Right ventricle myocardium inferior (tissue), 1 donor: ENCODE data around the gene TSHZ1. TPM values are rescaled to one million over a fixed set of nuclear protein-coding genes. Genes with fewer than 3 reads are reported as not detected.
A peak's percentile ranks its signal among the peaks of the same experiment; 100 is the strongest.

ENCODE experiments used
- ATAC-seq: fragments of 200-7000 bp; cut with Tn5 transposase; one replicate; pipeline ENCODE4 v1.9.1; 2020; ENCODE audit warnings: mild to moderate bottlenecking, moderate library complexity
- DNase-seq: peaks from one replicate; pipeline ENCODE4 v3.0.0; 2021; ENCODE audit errors: missing footprints
- intact Hi-C: fragments of 100-400 bp; cut with DNase I; formaldehyde crosslinking; loops from one replicate; pipeline ENCODE4 v1.11.0; 2022
- total RNA-seq: library from RNA; stranded (reverse); fragmentation: NEBNext Ultra II Directional; extraction: Animal tissue kit (Norgen Biotek cat#: 25700); gene quantifications from one replicate; pipeline ENCODE4 v1.2.1, GENCODE V29; 2021
- donor health status: DM: no; HTN: yes; CAD: no; lungs with severe emphysema.

TSHZ1 gene
- total RNA-seq, 1 donor from 2014 or later: 23.1 TPM

DNA sequence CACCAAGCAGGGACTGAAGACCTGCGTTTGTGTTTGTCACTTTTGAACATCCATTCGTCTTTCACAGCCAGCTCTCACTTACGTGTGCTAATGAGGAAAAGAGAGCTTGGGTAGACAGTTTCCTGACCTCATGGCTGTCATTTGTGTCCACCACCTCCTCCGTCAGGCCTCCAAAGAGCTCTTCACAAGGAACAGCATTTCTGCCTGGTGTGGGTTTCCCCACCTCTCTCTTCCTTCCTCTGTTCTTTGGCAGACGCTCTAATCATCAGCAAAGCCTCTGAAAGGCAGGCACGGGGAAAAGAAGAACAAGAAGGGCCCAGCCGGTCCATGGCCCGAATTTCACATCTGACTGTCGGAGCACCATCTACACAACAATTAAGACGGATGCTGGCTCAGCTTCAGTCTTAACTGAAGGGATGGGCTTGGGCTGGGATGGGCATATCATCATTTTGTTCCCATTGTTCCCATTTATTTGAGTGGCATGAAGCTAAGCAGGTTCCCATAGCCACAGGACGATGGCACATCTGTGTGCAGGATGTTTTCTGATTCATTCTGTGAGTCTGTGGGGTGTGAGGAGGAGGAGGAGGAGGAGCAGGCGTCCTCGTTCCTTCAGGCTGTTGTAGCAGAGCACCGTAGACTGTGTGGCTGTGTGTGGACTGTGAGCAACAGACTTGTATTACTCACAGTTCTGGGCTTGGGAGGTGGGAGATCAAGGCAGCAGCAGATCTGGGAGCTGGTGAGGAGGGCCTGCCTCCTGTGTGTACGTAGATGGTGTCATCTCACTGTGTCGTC is 66.4 kb downstream of the TSHZ1 start:
- intact Hi-C loops: no loop called here
- ATAC-seq (no peak), DNase-seq (no peak)

- ATAC-seq: no peak
These were observed 67.0 kb downstream of the TSHZ1 start for GRCh38 chr18:75277610-75277928.

GRCh38 chr18:75279381-75279780 is 68.8 kb downstream of the TSHZ1 start:
- ATAC-seq (no peak), DNase-seq (no peak)
- intact Hi-C loops: no loop called here

More at GRCh38 chr18:75277610-75277928, 67.0 kb downstream of the TSHZ1 start:
- no peak for DNase-seq
- intact Hi-C loops: no loop called here

DNA sequence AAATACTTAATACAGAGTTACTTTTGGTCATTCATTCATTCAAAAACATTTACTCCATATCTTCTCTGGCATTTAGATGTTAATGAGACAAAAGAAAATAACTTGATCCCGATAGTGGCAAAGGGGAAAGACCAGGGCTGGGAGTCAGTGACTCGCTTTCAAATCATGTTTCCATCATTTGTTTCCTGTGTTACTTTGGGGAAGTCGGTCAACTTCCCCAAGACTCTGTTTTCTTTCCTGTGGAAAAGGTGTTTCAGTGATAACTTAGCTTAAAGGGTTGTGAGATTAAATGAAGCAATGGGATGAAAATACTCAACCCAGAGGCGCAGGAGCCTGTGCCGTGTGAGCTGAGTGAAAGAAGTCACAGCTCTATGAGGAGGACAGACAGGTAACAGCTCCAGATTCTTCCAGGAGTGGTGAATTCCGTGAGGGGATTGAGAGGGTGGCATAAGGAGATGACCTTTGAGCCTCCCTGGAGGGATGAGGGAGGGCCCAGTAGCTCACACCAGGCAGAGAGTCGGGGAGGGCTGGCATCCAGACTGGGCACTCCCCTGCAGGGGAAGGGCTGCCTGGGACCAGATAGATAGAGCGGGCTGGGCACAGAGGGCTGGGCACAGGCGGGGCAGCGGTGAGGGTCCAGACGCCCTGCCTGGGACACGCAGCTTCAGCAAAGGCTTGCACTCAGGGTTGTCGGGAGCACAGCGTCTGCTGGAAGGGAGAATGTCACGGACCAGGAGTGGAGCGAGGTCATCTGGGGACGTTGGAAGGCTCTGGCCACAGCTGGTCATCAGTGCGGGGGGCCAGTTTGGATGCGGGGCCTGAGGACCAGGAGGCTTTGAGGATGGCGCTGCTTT is 70.1 kb downstream of the TSHZ1 start:
- peak; percentile 41 for DNase-seq
- ATAC-seq: no peak
- intact Hi-C loops: no loop called here

GRCh38 chr18:75282746-75283145 is 72.1 kb downstream of the TSHZ1 start:
- DNase-seq: no peak
- intact Hi-C loops: no loop called here
- ATAC-seq: no peak

- intact Hi-C loops: no loop called here
- no peak for ATAC-seq
- no peak for DNase-seq
These were observed 73.1 kb downstream of the TSHZ1 start for GRCh38 chr18:75283731-75284130.

GRCh38 chr18:75284566-75284965 is 74.0 kb downstream of the TSHZ1 start:
- ATAC-seq (no peak), DNase-seq (no peak)
- intact Hi-C loops: no loop called here

- DNase-seq (no peak), ATAC-seq (no peak)
- intact Hi-C loops: loop anchor here (1.0 kb wide), 1 partner anchor 17 kb away; no protein-coding TSS in a partner anchor
These were observed 75.3 kb downstream of the TSHZ1 start for GRCh38 chr18:75285876-75286275.

- intact Hi-C loops: no loop called here
- ATAC-seq: no peak
- DNase-seq: no peak
These were observed 76.4 kb downstream of the TSHZ1 start for GRCh38 chr18:75287006-75287405.

DNA sequence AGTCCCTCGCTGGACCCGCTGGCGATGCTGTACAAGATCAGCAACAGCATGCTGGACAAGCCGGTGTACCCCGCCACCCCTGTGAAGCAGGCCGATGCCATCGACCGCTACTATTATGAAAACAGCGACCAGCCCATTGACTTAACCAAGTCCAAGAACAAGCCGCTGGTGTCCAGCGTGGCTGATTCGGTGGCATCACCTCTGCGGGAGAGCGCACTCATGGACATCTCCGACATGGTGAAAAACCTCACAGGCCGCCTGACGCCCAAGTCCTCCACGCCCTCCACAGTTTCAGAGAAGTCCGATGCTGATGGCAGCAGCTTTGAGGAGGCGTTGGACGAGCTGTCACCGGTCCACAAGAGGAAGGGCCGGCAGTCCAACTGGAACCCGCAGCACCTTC is 77.1 kb downstream of the TSHZ1 start:
- intact Hi-C loops: no loop called here
- DNase-seq: no peak
- no peak for ATAC-seq

GRCh38 chr18:75289761-75290160 is 79.2 kb downstream of the TSHZ1 start:
- ATAC-seq (no peak), DNase-seq (no peak)
- intact Hi-C loops: no loop called here

DNA sequence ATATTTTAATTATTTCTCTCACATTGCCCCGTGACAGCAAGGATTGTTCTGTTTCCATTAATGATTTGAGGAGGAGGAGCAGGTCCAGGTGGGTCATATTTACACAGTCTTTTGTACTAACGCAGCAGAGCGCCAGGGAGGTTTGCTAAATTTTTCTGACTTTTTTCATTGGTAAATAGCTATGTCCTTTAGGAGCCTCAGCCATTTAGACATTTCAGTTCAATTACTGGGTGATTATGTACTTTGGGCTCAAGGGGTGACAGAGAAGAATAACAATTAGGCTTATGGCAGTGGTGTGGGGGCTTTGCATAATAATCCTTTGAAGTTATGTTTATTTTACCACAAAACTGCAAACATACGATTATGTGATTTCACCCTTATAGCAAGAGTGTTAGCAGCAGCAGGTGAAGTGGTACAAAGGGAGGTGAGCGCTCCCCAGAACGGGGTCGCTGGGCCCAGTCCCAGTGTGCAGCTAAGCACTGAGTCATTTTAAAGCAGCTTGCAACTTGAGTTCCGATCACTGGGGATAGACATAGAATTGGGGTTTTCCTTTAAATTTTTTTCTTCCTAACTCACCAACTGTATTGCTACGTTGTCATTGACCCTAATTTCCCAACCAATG is 80.3 kb downstream of the TSHZ1 start:
- intact Hi-C loops: no loop called here
- DNase-seq: no peak
- no peak for ATAC-seq

GRCh38 chr18:75291460-75291859 is 80.9 kb downstream of the TSHZ1 start:
- intact Hi-C loops: no loop called here
- DNase-seq (no peak), ATAC-seq (no peak)

DNA sequence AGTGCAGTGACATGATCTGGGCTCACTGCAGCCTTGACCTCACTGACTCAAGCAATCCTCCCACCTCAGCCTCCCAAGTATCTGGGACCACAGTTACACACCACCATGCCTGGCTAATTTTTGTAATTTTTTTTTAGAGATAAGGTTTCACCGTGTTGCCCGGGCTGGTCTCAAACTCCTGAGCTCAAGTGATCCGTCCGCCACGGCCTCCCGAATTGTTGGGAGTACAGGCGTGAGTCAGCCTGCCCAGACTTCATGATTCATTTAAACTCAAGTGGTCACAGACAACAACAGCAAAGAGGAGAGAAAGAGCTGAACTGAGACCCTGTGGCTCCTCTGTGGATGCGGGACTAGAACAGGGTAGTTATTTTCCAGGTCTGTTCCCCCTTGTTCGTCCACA is 83.0 kb downstream of the TSHZ1 start:
- no peak for ATAC-seq
- intact Hi-C loops: no loop called here
- no peak for DNase-seq

DNA sequence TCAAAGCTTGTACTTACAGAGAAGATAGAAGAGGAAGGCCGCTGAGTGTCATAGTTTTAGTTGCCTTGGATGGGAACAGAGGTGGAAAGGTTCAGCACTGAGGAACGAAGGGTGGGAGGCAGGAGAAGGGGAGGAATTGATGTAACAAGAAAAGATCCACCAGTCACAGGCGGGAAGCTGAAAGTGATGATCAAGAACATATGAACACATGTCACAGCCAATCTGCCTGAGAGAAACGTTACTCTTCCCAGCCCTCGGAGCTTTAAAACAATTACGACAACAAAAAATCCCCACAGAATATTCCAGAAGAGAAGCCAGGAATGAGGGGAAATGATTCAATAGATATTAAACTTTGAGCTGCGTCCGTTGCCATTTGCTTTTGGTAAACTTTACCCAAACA is 87.1 kb downstream of the TSHZ1 start:
- DNase-seq: no peak

GRCh38 chr18:75304678-75305557 is 94.3 kb downstream of the TSHZ1 start:
- ATAC-seq (no peak), DNase-seq (no peak)
- intact Hi-C loops: no loop called here

More for the DNA sequence above, 87.1 kb downstream of the TSHZ1 start:
- ATAC-seq: no peak
- intact Hi-C loops: no loop called here

- intact Hi-C loops: no loop called here
- ATAC-seq (no peak), DNase-seq (no peak)
These were observed 95.4 kb downstream of the TSHZ1 start for GRCh38 chr18:75305984-75306383.

- ATAC-seq (no peak), DNase-seq (no peak)
- intact Hi-C loops: no loop called here
These were observed 96.9 kb downstream of the TSHZ1 start for GRCh38 chr18:75307530-75307929.

DNA sequence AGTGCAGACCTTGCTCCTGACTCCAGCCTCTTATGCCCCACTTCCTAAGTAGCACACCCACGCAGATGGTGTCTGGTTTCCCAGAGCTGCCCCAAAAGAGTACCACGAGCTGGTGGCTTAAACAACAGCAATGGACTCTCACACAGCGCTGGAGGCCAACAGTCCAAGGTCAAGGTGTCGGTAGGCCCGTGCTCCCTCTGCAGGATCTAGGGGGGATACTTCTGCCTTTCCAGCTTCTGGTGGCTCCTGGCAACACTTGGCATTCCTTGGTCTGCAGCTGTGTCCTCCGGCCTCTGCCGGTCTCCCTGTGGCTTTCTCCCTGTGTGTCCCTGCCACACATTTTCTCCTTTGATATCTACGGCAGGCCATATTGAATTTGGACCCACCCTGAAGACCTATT is 99.0 kb downstream of the TSHZ1 start:
- no peak for DNase-seq
- ATAC-seq: no peak
- intact Hi-C loops: no loop called here
